ENCODE measurements around the gene CSF3R. TPM values are rescaled to one million over a fixed set of nuclear protein-coding genes. Genes with fewer than 3 reads are reported as not detected.

CSF3R gene
- total RNA-seq = 30.0 TPM

GRCh38 chr1:36482724-36483388, at the start of gene CSF3R:
CSF3R (minus strand) TSS chr1:36482913; CDS start chr1:36479496, 3,417 bp downstream.

GRCh38 chr1:36463803-36464604, 18.7 kb downstream of the CSF3R start, which contains the start of gene MRPS15:
MRPS15 (minus strand) TSS chr1:36464384; CDS start chr1:36464275, 109 bp downstream.

GRCh38 chr1:36450270-36450918, 32.3 kb downstream of the CSF3R start, which contains the start of gene OSCP1:
OSCP1 (minus strand) TSS chr1:36450451; CDS start chr1:36450369, 82 bp downstream.

Small RNAs within 50 kb of the gene (small RNA-seq; reads per million reads assigned to genes)
- 3.8 reads per million, percentile 92 among the genes with 10 or more reads in this experiment for gene SNORA63C (ENCODE audit: low replicate concordance)

Other genes with a start within 250 kb of the CSF3R start
- 19.5 TPM for gene SH3D21, start 176.5 kb downstream of the CSF3R start, total RNA-seq
- 117 TPM for gene EVA1B, start 159.3 kb downstream of the CSF3R start, total RNA-seq
- 24.9 TPM for gene STK40, start 97.0 kb downstream of the CSF3R start, total RNA-seq
- gene LSM10, start 85.0 kb downstream of the CSF3R start, total RNA-seq = 12.4 TPM
- gene OSCP1, start 32.5 kb downstream of the CSF3R start, total RNA-seq = 23.4 TPM
- gene MRPS15, start 18.5 kb downstream of the CSF3R start, total RNA-seq = 38.2 TPM

All from metanephros (tissue), 2 donors.